RWPE2 (cell line): ENCODE data around the gene TMEM39A.

ENCODE experiments used
- ATAC-seq: fragments of 200-7000 bp; cut with Tn5 transposase; 3 replicates; pipeline ENCODE4 v1.9.1; 2021; ENCODE audit warnings: low read depth
- DNase-seq: peaks from one replicate; pipeline ENCODE4 v3.0.0-alpha.2; 2020; ENCODE audit warnings: low spot score
- H3K27ac ChIP-seq: fragments of 450-650 bp; 2 replicates; pipeline ENCODE4 v1.5.1; 2017; ENCODE audit warnings: mild to moderate bottlenecking; ENCODE audit not compliant: poor library complexity, severe bottlenecking
- H3K27me3 ChIP-seq: fragments of 250-450 bp; sonication (Bioruptor Pico); 2 replicates; pipeline ENCODE4 v1.5.1; 2021; ENCODE audit warnings: mild to moderate bottlenecking, moderate library complexity; ENCODE audit not compliant: insufficient read depth, poor library complexity, severe bottlenecking
- H3K36me3 ChIP-seq: fragments of 250-450 bp; sonication (Bioruptor Pico); 2 replicates; pipeline ENCODE4 v1.5.1; 2020; ENCODE audit warnings: low read depth, mild to moderate bottlenecking, moderate library complexity
- H3K4me1 ChIP-seq: fragments of 250-450 bp; sonication (Bioruptor Pico); 2 replicates; pipeline ENCODE4 v1.5.1; 2021; ENCODE audit warnings: mild to moderate bottlenecking, moderate library complexity; ENCODE audit not compliant: insufficient read depth, poor library complexity, severe bottlenecking
- H3K4me3 ChIP-seq: fragments of 250-450 bp; sonication (Bioruptor Pico); 2 replicates; pipeline ENCODE4 v1.5.1; 2021; ENCODE audit warnings: mild to moderate bottlenecking, moderate library complexity; ENCODE audit not compliant: severe bottlenecking
- H3K9me3 ChIP-seq: fragments of 250-450 bp; sonication (Bioruptor Pico); 2 replicates; pipeline ENCODE4 v1.5.1; 2021; ENCODE audit warnings: mild to moderate bottlenecking, moderate library complexity; ENCODE audit not compliant: severe bottlenecking
- CTCF ChIP-seq: fragments of 450-650 bp; IDR thresholded peaks from one replicate; pipeline ENCODE4 v1.5.1; 2017; ENCODE audit warnings: mild to moderate bottlenecking, moderate library complexity; ENCODE audit not compliant: poor library complexity, severe bottlenecking

The TMEM39A gene

GRCh38 chr3:119463171-119464169 is at the start of gene TMEM39A:
Gene TMEM39A (minus strand): TSS chr3:119463615. CDS start chr3:119462074, 1,541 bp downstream.
- H3K4me1 ChIP-seq, result peaks cover 20% of the 10 kb centered on the region
- peaks cover 38% of the 10 kb centered on the region for H3K36me3 ChIP-seq
- peak within 1 kb of the TSS; percentile 10 for H3K27ac ChIP-seq
- TF ChIP-seq CTCF, result no peak
- H3K27me3 ChIP-seq, result no peaks in the 10 kb centered on the region
- ATAC-seq (peak; percentile 97), DNase-seq (peak; percentile 98)
- H3K9me3 ChIP-seq, result no peaks in the 10 kb centered on the region
- H3K4me3 ChIP-seq, result peak within 1 kb of the TSS; percentile 79

GRCh38 chr3:119510690-119511089 is 47.3 kb upstream of the TMEM39A start:
- H3K9me3 ChIP-seq, result no peaks in the 10 kb centered on the region
- H3K27ac ChIP-seq, result no peak overlapping the region
- H3K4me3 ChIP-seq, result no peak overlapping the region
- peaks cover 78% of the 10 kb centered on the region for H3K36me3 ChIP-seq
- H3K4me1 ChIP-seq, result no peaks in the 10 kb centered on the region
- DNase-seq, result no peak
- ATAC-seq, result no peak
- TF ChIP-seq CTCF, result no peak
- no peaks in the 10 kb centered on the region for H3K27me3 ChIP-seq

GRCh38 chr3:119508172-119508845 is 44.9 kb upstream of the TMEM39A start:
- no peaks in the 10 kb centered on the region for H3K4me1 ChIP-seq
- no peaks in the 10 kb centered on the region for H3K27me3 ChIP-seq
- DNase-seq (no peak), ATAC-seq (no peak)
- H3K4me3 ChIP-seq, result no peak overlapping the region
- no peak overlapping the region for H3K27ac ChIP-seq
- no peak for TF ChIP-seq CTCF
- peaks cover 77% of the 10 kb centered on the region for H3K36me3 ChIP-seq
- H3K9me3 ChIP-seq, result no peaks in the 10 kb centered on the region

GRCh38 chr3:119507404-119507803 is 44.0 kb upstream of the TMEM39A start:
- peaks cover 79% of the 10 kb centered on the region for H3K36me3 ChIP-seq
- no peak overlapping the region for H3K4me3 ChIP-seq
- no peak for TF ChIP-seq CTCF
- no peak for DNase-seq
- H3K27ac ChIP-seq, result no peak overlapping the region
- no peaks in the 10 kb centered on the region for H3K27me3 ChIP-seq
- no peaks in the 10 kb centered on the region for H3K9me3 ChIP-seq
- H3K4me1 ChIP-seq, result no peaks in the 10 kb centered on the region
- no peak for ATAC-seq
